ENCODE measurements around the gene TMC8.
"Not testable (repeated sequence)": the region's sequence is repeated elsewhere in the genome, so short reads cannot be mapped to it uniquely, and the experiment has no call there.

TMC8 gene

DNA sequence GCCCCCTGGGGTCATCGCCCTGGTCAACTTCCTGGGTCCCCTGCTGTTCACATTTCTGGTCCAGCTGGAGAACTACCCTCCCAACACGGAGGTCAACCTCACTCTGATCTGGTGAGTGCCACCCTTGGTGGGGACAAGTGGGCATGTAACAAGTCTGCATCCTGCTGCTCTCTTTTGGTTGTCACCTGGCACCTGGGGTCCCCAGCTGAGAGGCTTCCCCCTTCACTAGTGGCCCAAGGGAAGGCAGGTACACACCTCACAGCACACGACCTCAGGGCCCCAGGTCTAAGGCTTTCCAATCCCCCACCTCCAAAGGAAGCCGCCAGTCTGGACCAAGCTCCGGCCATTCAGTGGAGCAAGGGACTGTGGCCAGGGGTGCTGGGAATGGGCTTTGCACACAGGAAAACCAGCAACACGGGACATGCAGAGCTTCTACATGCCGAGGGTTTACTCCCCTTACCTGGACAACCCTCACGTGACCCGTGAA is 4.4 kb downstream of the TMC8 start:
- no peak for DNase-seq (ENCODE audit: low read depth, low spot score)

DNA sequence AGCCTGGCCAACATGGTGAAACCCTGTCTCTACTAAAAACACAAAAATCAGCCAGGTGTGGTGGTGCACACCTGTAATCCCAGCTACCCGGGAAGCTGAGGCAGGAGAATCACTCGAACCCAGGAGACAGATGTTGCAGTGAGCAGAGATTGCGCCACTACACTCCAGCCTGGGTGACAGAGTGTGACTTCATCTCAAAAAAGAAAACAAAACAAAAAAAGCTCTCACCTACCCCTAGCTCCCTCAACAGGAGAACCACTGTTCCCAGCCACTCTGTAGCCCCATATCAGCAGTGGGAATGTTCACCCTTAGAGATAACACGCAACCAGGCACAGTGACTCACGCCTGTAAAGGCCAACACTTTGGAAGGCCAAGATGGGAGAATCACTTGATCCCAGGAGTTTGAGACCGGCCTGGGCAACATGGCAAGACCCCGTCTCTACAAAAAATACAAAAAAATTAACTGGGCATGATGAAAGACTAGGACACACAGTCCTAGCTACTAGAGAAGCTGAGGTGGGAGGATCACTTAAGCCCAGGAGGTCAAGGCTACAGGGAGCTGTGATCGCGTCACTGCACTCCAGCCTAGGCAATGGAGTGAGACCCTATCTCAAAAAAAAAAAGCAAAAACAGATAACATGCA is 5.4 kb downstream of the TMC8 start:
- DNase-seq (ENCODE audit: low read depth, low spot score): no peak

DNA sequence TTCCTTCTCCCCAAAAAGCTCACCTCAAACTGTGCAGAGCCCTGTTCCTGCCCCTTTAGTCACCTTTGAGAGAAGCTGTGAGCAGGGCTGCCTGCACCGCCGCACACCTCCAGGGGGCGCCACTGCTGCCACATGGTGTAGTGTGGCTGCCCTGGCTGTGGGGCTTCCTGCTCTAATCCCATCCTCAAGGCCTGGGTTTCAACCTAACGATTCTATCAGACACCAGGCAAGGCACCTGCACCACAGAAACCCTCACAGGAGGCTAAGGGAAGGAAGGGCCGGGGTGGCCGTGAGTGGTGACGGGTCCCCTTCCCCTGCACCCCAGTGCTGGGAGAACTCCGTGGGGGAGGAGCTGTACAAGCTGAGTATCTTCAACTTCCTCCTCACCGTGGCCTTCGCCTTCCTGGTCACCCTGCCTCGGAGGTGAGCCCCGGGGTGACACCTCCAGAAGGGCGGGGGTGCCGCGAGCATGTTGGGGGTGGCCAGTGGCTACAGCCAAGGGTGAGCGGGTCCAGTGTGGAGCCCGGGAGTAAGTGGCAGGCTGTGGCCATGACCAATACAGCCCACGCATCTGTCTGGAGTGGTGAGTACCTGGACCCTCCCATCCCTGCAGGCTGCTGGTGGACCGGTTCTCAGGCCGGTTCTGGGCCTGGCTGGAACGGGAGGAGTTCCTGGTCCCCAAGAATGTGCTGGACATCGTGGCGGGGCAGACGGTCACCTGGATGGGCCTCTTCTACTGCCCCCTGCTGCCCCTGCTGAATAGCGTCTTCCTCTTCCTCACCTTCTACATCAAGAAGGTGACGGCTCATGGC is 7.0 kb downstream of the TMC8 start:
- DNase-seq (ENCODE audit: low read depth, low spot score): no peak

DNA sequence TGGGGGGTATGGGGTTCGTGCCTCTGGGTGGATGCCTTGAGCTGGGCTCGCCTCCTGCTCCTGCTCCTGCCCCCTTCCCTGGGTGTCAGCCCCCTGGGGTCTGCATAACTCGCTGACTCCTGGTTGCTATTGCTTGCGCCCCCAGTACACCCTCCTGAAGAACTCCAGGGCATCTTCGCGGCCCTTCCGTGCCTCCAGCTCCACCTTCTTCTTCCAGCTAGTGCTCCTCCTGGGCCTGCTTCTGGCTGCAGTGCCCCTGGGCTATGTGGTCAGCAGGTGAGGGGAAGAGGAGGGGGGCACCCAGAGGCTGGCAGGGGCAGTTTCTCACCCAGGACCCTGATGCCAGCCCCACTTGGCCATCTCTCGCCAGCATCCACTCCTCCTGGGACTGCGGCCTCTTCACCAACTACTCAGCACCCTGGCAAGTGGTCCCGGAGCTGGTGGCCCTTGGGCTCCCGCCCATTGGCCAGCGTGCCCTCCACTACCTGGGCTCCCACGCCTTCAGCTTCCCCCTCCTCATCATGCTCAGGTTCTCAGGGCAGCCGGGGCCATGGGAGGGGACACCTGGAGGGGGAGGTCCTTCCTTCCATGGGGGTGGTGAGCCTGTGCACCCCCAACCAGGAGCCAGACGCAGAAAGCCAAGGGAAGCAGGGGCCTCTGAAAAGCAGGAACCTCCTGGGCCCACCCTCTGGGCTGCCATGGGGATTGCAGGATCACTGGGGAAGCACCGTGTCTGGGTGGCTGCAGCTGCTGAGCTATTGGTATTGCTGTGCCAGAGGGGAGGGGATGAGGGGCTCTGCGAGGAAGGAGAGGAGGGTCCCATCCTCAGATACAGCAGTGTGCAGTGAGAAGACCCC is 7.9 kb downstream of the TMC8 start:
- DNase-seq (ENCODE audit: low read depth, low spot score): no peak

DNA sequence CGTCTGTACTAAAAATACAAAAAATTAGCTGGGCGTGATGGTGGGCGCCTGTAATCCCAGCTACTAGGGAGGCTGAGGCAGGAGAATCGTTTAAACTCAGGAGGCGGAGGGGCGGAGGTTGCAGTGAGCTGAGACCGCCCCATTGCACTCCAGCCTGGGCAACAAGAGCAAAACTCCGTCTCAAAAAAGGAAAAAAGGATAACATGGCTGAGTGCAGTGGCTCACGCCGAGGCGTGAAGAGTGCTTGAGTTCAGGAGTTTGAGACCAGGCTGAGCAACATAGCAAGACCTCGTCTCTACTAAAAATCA is 9.2 kb downstream of the TMC8 start:
- DNase-seq (ENCODE audit: low read depth, low spot score): not testable (repeated sequence)

DNA sequence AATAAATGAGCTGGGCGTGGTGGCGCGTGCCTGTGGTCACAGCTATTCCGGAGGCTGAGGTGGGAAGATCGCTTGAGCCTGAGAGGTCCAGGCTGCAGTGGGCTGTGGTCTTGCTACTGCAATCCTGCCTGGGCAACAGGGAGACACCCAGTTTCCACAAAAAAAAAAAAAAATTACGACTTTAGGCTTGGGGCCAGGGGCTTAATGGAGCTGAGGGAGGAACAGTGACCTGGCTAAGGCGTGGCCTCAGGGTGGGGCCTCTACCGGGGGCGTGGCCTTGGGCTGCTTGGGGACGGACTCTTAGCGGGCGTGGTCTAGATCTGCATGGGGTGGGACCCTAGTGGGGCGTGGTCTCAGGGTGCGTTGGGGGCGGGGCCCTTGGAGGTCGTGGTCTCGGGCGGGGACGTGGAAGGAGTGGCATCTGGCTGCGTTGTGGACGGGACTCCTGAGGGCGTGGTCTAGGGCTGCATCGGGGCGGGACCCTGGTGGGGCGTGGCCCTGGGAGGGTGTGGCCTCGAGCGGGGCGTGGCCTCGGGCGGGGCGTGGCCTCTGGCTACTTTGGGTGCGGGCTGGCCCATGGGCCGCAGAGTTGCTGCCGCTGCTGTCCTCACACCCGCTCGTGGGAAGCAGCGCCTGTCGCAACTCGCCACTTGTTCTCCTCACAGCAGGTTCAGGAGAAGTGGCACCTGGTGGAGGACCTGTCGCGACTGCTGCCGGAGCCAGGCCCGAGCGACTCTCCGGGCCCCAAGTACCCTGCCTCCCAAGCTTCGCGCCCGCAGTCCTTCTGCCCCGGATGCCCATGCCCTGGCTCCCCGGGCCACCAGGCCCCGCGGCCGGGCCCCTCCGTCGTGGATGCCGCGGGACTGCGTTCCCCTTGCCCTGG is 9.8 kb downstream of the TMC8 start:
- peak; percentile 87 for DNase-seq (ENCODE audit: low read depth, low spot score)

DNA sequence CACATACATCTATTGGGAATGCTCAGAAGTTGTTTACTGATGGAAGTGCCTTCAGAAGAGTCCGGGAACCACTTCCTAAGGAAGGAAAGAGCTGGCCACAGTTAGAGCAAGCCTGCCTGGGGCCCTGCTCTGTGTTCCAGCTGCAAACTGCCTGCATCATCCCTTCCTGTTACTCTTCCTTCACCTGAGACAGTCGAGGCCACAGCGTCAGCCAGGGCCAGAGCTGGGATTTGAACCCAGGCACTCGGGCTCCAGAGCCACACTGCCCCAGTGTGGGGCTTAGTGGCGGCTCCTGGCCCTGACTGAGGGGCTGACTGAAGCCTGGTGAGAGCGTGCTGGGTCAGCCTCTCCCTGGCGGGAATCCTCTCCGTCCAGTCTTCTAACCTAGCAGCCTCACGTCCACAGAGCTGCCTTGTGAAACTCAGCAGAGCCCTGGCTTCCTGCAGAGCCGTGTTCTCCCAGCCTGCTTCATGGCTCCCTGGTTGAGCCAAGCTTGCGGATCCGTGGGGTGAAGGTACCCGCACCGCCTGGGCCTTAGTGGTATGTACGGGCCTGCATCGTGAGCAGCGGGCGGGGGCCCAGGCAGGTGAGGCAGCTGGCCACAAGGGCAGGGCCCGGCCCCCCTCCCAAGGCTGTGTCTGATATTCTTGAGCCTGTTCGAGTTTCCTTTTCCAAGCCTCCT is 11.0 kb downstream of the TMC8 start:
- no peak for DNase-seq (ENCODE audit: low read depth, low spot score)

DNA sequence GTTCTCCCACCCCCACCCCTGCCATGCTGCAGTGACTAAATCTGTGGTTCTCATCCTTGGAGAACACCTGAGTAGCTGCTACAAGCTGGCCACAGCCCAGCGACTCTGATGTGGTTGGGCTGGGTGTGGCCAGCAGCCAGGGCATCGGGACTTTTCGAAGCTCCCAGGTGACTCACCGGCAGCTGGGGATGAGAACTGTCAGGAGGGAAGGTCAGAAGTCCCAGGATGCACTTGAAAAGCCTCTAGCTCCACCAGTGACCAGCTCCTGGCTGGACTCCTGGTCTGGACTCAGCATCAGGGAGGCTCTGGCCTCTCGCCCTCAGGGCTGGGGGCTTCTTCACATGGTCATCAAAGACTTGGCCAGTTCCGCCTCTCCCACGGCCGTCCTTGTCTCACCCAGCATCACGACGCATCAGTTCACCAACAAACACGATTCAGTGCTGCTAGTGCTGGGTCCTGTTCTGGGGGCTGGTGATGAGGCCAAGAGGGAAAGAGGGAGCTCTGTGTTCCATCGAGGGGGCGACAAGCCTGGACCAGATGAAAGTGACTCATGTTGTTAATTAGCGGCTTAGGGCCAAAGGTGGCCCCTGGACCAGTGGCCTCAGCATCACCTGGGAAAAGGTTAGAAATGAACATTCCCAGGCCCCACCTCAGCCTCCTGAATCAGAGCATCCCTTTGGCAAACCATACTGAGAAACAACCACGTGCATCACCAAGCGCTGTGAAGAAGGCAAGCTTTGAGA is 11.7 kb downstream of the TMC8 start:
- DNase-seq (ENCODE audit: low read depth, low spot score): no peak

DNA sequence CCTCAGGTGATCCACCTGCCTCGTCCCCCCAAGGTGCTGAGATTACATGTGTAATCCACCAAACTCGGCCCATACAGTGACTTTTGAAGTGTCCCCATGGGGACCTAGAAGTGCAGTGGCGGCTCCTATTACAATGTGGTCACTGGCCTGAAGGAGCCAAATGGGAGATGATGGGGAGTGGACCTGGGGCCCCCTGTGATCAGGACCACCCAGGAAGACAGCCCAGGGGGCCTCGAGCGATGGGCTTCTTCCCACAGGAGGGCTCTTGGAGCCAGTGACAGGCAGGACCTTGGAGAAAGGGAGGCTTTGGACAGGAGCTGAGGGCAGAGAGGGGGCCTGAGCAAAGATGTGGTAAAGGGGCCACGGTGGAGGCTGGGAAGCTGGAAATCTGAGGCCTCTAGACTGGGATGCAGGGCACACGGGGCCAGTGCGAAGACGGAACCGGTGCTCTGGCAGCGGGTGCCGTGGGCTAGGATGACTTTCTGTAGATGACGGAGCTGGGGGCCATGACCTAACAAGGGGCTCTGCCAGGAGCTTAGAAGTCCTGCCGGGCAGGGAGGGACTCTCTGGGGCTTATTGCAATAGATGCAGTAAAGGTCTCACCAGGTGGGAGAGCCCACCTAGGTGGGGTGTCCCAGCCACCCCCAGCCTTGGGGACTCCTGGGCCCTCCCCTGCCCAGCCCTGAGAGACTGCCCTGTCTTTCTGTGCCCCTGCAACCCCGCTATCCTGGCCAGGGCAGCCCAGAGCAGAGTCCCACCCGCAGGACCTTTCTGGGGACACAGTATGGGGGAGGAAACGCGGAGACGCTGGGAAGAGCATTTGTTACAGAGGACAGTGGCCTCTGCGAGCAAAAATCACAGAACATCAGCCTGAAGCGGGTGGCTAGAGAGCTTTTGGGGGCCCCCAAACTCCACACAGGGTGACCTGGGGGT is 12.9 kb downstream of the TMC8 start:
- DNase-seq (ENCODE audit: low read depth, low spot score): no peak

DNA sequence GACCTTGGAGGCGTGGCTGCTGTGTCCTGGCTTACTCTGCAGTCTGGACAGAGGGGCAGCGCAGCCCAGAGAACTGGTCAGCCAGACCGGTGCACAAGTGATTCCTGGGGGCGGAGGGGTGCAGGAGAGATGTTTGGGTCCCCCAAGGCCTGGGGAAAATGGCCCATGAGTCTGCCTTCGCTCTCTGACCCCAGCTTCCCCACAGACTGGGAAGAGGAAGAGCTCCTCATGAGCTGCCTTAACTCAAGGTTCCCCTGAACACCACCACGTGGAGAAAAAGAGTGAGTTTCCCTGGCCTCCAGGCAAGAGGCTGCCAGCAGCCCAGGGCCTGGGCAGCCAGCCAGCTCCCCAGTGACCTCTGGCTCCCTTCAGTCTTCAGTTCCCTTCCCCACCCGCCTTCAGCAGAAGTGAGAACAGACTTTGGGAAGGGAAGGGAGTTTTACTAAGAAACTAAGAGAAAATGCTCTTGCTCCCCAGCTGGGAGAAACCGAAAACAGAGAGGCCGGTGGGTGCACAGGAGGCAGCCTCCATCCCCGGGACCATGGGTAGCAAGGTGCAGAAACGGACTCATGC is 13.7 kb downstream of the TMC8 start:
- no peak for DNase-seq (ENCODE audit: low read depth, low spot score)

DNA sequence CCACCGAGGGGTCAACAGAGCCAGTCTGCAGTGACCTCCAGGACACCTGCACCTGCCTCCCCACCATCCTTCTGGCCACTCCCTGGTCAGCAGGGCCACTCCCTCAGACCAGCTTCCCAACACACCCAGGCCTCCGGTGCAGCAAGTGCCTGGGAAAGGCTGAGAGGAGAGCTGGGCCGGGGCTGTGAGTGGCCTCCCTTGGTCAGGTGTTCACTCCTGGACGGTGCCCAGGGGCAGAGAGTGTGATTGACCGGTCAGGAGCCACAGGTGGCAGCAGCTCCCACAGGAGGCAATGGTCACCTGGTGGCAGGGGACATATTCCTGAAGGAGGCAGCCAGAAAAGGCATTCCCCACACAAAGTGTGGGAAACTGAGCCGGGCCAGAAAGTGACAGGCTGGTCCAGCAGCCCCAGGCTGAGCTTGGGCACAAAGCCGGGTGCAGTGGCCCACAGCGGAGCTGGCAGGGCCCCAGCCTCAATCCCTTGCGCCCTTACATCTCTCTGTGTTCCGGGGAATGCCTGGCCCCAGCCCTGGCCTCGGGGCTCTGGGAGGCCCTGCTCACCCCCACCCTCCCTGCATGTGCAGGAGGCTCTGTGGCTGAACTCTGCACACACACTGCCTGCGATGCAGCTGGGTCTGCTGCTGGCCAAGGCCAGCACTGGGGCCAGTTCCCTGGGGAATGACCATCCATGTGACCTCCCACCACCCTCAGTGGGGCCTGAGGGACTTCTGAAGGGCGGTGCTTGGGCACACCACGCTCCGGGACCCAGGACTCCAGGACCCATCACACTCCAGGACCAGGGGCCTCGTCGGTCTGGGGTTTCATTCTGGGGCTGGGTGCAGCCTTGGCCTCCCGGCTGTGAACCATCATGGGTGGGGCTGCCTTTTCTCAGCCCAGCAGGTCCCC is 14.4 kb downstream of the TMC8 start:
- no peak for DNase-seq (ENCODE audit: low read depth, low spot score)

DNA sequence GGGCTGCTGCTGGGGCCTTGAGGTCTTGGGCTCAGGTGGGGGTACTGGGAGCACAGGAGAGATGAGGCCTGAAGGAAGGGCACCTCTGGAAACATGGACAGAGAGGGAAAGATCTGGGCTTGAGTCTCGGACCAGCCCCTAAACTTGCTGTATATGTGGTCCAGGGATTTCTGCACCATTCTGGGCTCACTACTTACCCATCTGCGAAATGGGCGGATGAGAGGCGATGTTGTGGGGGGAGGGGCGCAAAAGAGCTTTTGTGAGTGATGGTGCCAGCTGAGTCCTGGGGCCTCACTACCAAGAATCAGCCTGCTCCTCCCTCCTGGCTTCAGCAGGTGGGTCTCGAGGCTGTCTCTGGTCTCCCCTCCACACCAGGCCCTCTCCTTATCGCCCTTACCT is 15.9 kb downstream of the TMC8 start:
- no peak for DNase-seq (ENCODE audit: low read depth, low spot score)

DNA sequence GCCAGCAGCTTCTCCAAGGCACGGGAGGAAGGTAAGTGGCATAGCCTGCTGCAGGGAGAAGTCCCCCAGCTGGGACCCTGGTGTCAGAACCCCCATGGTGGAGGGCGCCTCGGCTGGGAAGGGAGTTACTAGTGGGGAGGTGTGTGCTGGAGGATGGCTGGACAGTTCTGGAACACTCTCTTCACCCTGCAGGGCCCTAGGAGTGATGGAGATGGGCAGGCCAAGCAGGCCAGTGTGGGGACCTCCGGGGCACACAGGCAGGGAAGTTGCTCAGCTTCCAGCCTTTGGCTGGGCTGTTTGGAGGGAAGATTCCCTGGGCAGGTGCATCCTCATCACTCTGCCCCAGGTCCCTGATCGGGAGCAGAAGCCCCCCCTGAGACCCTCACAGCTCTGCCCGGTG is 16.3 kb downstream of the TMC8 start:
- DNase-seq (ENCODE audit: low read depth, low spot score): no peak

DNA sequence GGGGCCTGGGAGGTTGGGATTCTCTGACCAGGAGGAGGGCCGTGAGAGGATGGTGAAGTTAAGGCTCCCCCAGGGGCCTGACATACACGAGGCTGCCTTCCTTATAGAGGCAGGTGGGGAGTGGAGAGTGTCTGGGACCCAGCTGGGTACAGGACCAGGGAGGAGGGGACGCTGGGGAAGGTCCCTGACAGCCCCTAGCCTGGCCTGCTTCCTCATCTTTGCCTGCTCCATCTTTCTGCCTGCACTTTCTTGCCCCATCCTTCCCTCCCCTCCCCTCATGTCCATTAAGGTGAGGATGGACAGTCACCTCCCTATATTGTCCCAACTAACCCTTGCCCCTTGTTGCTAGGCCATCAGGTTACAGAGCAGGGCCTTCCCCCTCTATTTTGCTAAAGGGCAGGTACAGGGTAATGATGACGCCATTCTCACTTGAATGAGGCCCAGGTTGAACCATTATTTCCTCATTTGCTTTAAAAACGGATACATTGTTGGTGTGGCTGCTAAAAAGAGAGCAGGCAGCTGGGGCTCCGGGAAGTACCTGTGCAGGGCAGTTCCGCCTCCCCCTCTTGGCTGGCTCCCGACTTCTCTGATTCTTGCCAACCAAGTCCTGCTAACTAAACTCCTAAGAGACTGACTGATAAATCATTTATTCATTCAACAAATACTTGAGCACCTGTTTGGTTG is 16.9 kb downstream of the TMC8 start:
- DNase-seq (ENCODE audit: low read depth, low spot score): no peak

DNA sequence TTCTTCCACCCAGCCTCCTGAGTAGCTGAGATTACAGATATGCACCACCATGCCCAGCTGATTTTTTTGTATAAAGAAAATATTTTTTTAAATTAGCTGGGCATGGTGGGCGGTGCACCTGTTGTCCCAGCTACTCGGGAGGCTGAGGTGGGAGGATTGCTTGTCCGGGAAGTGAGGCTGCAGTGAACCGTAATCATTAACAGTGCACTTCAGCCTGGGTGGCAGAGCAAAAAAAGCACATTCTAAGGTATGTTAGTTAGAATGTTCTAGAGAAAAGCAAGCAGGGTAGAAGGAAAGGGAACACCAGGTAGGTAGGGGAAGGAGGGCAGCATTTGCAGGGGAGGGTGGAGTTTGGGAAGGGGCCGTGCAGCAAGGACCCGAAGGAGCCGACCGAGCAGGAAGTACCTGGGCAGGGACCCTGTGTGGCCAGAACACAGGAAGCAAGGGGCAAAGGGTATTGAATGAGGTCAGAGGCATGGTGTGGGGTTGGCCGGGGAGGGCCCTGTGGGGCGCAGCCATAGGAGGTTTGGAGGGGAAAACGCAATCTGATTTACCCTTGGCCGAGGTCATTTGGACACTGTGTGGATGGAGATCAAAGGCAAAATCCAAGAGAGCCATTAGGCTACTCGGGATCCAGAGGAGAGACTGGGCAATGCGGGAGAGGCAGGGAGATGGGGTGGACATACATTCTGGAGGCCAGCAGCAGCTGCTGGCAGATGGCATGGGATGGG is 17.9 kb downstream of the TMC8 start:
- no peak for DNase-seq (ENCODE audit: low read depth, low spot score)

DNA sequence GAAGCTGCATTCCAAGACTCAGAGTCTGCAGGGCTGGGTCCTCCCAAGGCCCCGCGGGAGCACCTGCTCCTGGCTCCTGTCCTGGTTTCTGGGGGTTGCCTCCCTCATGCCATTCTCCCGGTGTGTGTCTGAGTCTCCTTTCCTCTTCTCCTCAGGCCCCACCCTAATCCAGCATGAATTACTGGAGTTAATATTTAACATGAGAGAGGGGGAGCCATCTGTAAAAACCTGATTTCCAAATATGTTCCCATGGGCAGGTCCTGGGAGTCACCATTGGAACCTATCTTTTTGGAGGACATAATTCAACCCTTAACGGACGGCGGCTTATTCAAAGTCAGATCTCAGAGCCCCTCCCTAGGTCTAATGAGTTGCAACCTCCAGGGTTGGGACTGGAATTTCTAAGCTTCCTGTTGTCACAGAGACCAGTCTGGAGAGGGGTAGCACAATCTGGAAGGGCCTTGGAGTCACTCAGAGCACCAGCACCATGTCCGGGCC is 21.0 kb downstream of the TMC8 start:
- no peak for DNase-seq (ENCODE audit: low read depth, low spot score)
